ENCODE measurements around the gene SLC1A4. TPM values are rescaled to one million over a fixed set of nuclear protein-coding genes. Genes with fewer than 3 reads are reported as not detected.

SLC1A4 gene
- total and polyA plus RNA-seq, 5 donors, result 1.2 to 5.6 (median 3.6) TPM

DNA sequence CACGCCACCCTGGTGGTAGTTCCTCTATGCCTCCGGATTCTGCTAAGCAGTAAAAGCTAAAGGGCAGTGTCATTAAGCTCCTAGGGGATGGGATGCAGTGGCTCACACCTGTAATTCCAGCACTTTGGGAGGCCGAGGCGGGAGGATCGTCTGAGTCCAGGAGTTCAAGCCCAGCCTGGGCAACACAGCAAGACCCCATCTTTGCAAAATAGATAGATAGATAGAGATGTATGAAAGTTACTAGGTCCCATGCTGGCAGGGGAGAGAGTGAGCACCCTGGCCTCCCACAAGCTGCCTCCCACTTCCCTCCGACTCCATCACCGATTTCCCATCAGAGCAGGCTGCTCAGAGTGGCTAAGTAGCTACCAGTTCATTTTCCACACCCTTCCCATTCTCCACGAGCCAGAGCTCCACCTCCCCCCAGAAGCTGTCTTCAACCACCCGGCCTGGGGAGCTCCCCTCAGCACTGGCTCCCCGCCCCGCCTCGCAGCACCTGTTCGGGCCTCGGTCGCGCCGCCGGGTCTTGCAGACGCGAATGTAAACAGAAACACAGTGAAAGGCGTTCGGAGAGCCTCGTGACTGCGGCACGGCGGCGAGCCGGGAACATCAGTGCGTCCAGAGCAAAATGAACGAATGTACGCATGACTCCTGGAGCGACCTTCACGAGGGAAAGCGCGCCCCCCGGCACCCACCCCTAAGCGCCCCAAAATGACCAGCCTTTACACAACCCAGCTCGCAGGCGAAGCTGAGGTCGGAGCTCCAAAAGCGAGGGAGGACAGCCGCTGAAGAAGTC, 66.4 kb downstream of the SLC1A4 start:
- peaks cover 3% of the 10 kb centered on the region for H3K4me1 ChIP-seq (ENCODE audit: control insufficient read depth, insufficient read depth, low read length)
- DNase-seq, result peak in 1 of 3 donors; percentile 77

DNA sequence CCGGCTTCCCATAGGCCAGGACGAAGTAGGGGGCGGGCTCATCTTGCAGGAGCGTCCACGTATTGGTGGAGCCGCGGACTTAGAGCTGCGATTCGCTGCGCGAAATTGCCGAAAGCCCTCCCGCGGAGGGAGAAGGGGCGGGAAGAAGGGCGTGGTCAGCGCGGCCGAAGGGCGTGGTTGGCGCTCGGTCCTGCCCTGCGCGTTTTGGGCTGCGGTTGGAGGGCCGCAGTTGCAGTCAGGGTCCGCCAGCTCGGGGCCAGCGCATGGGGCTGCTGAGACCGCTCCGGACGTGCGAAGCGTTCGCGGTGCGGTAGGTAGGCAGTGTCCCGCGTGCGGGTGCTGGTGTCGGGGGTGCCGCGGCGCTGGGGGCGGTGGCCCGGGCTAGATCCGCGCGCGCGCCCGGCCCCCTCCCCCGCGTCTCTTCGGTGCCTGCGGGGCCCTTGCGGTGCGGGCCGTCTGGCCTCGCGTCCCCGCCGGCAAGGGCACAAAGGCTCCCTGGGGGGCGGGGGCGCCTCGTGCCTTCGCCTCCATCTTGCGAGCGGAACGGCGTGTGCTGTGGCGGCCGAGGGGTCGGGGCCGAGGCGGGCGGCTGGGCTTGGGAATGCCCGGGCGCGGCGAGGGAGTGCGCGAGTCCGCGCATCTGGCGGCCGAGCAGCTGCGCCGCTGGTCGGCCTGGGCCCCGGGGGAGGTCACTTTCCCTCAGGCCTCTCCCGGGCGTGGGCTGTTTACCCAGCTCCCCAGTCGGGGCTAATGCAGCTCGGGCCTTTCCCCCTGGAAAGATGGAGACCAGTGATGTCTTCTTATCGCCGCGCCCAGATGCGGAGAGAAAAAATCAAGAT, 67.2 kb downstream of the SLC1A4 start, which contains the start of gene CEP68:
CEP68 (plus strand) TSS at position 202 of the 839 bp plus-strand sequence. CDS start 13,029 bp downstream, outside the sequence.
- peaks cover 4% of the 10 kb centered on the region for H3K4me1 ChIP-seq (ENCODE audit: control insufficient read depth, insufficient read depth, low read length)
- H3K27ac ChIP-seq (ENCODE audit: low read length), result peak within 1 kb of the TSS; percentile 78
- peak within 1 kb of the TSS; percentile 73 for H3K4me3 ChIP-seq (ENCODE audit: low read length)
- no peaks in the 10 kb centered on the region for H3K27me3 ChIP-seq (ENCODE audit: control insufficient read depth, insufficient read depth)
- peak; percentile 97 to 99 (median 99) for DNase-seq
- peak; percentile 98 for ATAC-seq
- WGBS, result under 1% methylated on average over 99 of the region's 99 CpGs
- intact Hi-C loops (cut with DNase I), result no loop called here
- H3K9me3 ChIP-seq (ENCODE audit: control insufficient read depth, low read length), result no peaks in the 10 kb centered on the region

More for the DNA sequence above, 66.4 kb downstream of the SLC1A4 start:
- peak overlapping the region; percentile 73 for H3K4me3 ChIP-seq (ENCODE audit: low read length)
- WGBS, result 9% methylated on average over 42 of the region's 42 CpGs
- H3K9me3 ChIP-seq (ENCODE audit: control insufficient read depth, low read length), result no peaks in the 10 kb centered on the region
- peak overlapping the region; percentile 49 for H3K27ac ChIP-seq (ENCODE audit: low read length)
- intact Hi-C loops (cut with DNase I), result no loop called here
- peak; percentile 5 to 29 for ATAC-seq
- H3K27me3 ChIP-seq (ENCODE audit: control insufficient read depth, insufficient read depth), result no peaks in the 10 kb centered on the region

DNA sequence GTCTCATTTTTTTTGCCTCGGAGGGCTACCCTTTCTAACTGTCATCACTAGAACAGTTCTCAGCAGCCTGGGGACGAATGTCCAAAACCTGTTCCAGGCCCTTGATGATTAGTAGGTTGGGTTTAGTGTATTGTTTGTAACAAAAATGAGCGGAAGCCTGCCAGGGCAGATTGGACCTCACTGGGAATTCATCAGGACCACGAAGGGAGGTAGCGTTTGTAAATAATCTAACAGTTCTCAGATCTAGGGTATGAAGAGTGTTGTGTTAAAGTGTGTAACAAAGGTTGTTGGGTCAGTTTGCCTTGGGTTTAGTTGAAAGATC, 67.8 kb downstream of the SLC1A4 start:
- no peak for ATAC-seq
- no peak for DNase-seq
- H3K9me3 ChIP-seq (ENCODE audit: control insufficient read depth, low read length), result no peaks in the 10 kb centered on the region
- intact Hi-C loops (cut with DNase I), result no loop called here
- H3K4me1 ChIP-seq (ENCODE audit: control insufficient read depth, insufficient read depth, low read length), result peaks cover 8% of the 10 kb centered on the region
- no peaks in the 10 kb centered on the region for H3K27me3 ChIP-seq (ENCODE audit: control insufficient read depth, insufficient read depth)
- H3K4me3 ChIP-seq (ENCODE audit: low read length), result peak overlapping the region; percentile 68
- H3K27ac ChIP-seq (ENCODE audit: low read length), result peak overlapping the region; percentile 78
- WGBS, result 2% methylated on average over 5 of the region's 5 CpGs

DNA sequence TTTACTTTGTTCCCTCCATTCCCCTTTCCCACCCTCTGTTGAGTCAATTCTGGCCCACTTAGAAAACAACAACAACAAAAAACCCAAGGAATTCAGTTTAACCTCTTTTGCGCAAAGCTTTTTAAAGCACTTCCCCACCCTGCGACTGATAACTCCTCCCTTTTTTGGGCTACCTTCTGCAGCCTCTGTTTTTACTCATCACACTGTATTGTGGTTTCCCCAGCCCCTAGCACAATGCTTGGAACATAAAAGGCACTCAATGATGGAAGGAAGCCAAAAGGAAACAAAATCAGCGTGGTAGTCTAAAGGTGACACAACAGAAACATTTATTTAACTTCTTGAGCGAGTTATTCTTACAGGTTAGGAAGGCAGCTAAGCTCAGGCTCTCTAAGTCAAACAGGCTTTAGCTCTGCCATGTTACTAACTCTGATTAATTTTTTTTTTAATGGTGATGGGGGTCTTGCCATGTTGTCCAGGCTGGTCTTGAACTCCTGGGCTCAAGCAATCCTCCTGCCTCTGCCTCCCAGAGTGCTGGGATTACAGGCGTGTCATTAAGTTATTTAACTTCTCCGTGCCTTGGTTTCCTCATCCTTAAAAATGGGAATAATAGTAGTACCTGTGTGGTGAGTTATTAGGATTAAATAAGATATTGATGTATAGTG, 68.3 kb downstream of the SLC1A4 start:
- Histone ChIP-seq H3K4me3 (ENCODE audit: low read length) (peak overlapping the region; percentile 68), H3K27me3 (ENCODE audit: control insufficient read depth, insufficient read depth) (no peaks in the 10 kb centered on the region), H3K27ac (ENCODE audit: low read length) (no peak overlapping the region), H3K4me1 (ENCODE audit: control insufficient read depth, insufficient read depth, low read length) (peaks cover 8% of the 10 kb centered on the region), H3K9me3 (ENCODE audit: control insufficient read depth, low read length) (no peaks in the 10 kb centered on the region)
- intact Hi-C loops (cut with DNase I), result no loop called here
- DNase-seq (no peak), ATAC-seq (peak in 1 of 2 donors; percentile 8)
- 60% methylated on average over 6 of the region's 6 CpGs for WGBS

DNA sequence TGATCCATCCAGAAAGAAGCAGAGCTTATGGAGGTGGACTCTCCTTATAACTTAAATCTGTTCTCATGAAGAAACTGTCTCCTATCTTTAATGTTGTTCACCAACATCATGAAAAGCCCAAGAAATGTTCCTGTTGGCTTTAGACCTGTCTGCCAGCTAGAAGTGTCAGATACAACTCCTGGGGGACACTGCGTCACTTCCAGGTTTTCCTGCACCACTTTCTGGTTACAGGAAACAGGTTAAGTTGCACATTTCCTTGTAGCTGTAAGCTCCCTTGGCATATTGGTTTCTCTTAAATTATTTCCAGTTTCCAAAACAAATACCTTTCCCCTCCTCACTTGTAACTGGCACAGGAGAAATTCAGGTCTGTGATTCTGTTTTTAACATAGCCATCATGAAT, 69.9 kb downstream of the SLC1A4 start:
- H3K4me1 ChIP-seq (ENCODE audit: control insufficient read depth, insufficient read depth, low read length), result peaks cover 16% of the 10 kb centered on the region
- ATAC-seq (no peak), DNase-seq (peak in 1 of 3 donors; percentile 43)
- no peak overlapping the region for H3K27ac ChIP-seq (ENCODE audit: low read length)
- H3K4me3 ChIP-seq (ENCODE audit: low read length), result no peak overlapping the region
- WGBS, result 58% methylated on average over 1 of the region's 1 CpG
- no peaks in the 10 kb centered on the region for H3K27me3 ChIP-seq (ENCODE audit: control insufficient read depth, insufficient read depth)
- intact Hi-C loops (cut with DNase I), result no loop called here
- H3K9me3 ChIP-seq (ENCODE audit: control insufficient read depth, low read length), result no peaks in the 10 kb centered on the region

DNA sequence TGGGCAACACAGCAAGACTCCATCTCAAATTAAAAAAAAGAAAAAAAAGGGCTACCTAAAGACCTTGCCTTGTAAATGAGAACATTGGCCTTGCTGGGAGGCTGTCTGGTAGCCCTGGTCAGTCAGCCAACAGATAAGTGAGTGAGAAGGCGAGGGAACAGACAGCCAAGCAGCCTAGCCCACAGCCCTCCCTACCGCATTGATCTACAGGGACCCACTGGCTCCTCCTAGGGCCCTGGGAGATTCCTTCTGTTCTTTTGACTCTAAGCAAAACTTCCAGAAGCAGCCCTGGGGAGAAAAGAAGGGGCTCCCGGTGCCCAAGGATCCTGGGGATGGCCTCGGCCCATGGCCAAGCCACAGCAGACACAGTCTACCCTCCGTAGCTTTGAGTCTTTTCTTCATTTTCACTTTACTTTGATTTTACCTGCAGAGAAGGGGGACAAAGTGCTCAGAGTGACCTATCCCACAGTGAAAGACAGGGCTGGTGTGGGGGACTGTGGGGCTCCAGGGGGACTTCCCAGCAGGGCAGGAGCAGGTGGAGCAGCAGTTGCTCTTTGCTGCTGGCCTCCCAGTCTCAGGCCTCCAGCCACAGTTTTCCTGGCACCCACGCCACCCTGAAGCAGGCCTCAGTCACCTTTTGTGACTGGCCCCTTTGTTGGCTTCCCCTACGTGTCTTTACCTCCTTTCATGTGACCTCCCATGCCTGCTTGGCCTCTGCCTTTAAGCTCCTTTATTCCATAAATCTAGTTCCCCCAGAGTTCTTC, 72.1 kb downstream of the SLC1A4 start:
- intact Hi-C loops (cut with DNase I), result loop anchor here in 1 of 4 donors (10.0 kb wide), 1 partner anchor 103 kb away; no protein-coding TSS in a partner anchor
- 71% methylated on average over 7 of the region's 7 CpGs for WGBS
- ATAC-seq (no peak), DNase-seq (no peak)
- Histone ChIP-seq H3K27ac (ENCODE audit: low read length) (no peak overlapping the region), H3K4me1 (ENCODE audit: control insufficient read depth, insufficient read depth, low read length) (peaks cover 23% of the 10 kb centered on the region), H3K4me3 (ENCODE audit: low read length) (no peak overlapping the region), H3K27me3 (ENCODE audit: control insufficient read depth, insufficient read depth) (no peaks in the 10 kb centered on the region), H3K9me3 (ENCODE audit: control insufficient read depth, low read length) (no peaks in the 10 kb centered on the region)

DNA sequence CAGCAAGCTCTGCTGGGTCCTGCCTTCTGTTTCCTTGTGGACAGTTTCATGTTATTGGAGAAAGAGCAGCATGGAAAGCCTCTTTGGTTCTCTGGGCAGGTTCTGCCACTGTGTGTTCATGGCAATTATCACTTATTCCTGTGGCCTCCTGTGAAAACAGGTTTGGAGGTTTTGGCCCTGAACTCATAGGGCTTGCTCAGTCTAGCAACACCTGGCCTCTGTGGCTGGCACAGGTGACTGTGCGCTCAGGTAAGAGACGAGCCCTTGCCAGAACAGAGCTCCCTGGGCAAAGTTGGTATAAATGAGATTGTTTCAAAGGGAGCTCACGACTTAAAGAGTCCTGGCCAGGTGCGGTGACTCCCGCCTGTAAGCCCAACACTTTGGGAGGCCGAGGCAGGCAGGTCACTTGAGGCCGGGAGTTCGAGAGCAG, 72.7 kb downstream of the SLC1A4 start:
- Histone ChIP-seq H3K27me3 (ENCODE audit: control insufficient read depth, insufficient read depth) (no peaks in the 10 kb centered on the region), H3K4me1 (ENCODE audit: control insufficient read depth, insufficient read depth, low read length) (peaks cover 23% of the 10 kb centered on the region), H3K4me3 (ENCODE audit: low read length) (no peak overlapping the region), H3K9me3 (ENCODE audit: control insufficient read depth, low read length) (no peaks in the 10 kb centered on the region), H3K27ac (ENCODE audit: low read length) (no peak overlapping the region)
- ATAC-seq (no peak), DNase-seq (no peak)
- 98% methylated on average over 8 of the region's 8 CpGs for WGBS
- intact Hi-C loops (cut with DNase I), result loop anchor here in 1 of 4 donors (10.0 kb wide), 1 partner anchor 103 kb away; no protein-coding TSS in a partner anchor

DNA sequence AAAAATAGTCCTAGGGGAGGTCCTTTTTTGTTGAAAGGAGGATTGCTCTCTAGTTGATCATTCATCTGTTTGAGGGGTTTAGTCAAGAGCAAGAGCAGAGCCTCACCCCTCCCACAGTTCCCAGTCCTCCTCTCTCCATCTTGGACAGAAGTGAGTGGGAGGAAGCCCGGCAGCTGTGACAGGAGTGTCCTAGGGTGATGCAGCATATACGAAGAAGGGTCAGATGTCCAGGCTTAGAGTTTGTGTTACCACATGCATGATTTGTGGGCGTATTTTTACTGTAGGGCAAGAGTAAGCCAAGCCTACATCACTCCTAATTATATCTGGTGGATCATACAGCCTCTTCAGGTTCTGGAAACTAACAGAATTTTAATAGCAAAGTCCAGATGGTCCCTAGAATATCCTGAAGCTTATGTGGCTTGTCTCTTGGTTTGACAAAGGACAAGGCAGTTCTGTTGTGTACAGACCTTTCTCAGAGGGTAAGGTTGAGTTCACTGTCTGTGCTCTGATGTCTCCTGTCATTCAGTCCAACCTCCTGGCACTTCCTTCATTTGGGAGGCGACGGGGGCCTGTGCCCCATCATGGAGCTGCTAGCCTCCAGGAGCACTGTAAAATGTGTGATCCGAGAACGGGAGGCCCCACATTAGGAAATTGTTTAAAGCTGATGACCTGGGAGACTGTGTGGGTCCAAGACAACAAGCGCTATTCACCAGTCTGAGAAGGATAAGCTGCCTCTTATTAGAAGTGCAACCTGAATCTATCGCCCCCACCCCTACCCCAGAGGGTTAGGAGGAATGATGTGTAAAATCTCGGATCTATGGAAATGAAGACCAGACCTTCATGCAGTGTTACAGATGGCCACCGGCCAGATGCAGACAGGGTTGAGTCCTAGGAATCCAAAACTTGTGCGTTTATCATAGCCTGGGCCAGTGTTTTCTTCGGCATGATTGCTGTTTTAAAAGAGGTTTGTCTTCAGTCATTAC, 73.9 kb downstream of the SLC1A4 start:
- 43% methylated on average over 13 of the region's 13 CpGs for WGBS
- no peak overlapping the region for H3K4me3 ChIP-seq (ENCODE audit: low read length)
- H3K4me1 ChIP-seq (ENCODE audit: control insufficient read depth, insufficient read depth, low read length), result peaks cover 28% of the 10 kb centered on the region
- no peaks in the 10 kb centered on the region for H3K27me3 ChIP-seq (ENCODE audit: control insufficient read depth, insufficient read depth)
- DNase-seq, result no peak
- H3K9me3 ChIP-seq (ENCODE audit: control insufficient read depth, low read length), result no peaks in the 10 kb centered on the region
- no peak for ATAC-seq
- intact Hi-C loops (cut with DNase I), result loop anchor here in 1 of 4 donors (10.0 kb wide), 1 partner anchor 102 kb away; no protein-coding TSS in a partner anchor
- H3K27ac ChIP-seq (ENCODE audit: low read length), result no peak overlapping the region

DNA sequence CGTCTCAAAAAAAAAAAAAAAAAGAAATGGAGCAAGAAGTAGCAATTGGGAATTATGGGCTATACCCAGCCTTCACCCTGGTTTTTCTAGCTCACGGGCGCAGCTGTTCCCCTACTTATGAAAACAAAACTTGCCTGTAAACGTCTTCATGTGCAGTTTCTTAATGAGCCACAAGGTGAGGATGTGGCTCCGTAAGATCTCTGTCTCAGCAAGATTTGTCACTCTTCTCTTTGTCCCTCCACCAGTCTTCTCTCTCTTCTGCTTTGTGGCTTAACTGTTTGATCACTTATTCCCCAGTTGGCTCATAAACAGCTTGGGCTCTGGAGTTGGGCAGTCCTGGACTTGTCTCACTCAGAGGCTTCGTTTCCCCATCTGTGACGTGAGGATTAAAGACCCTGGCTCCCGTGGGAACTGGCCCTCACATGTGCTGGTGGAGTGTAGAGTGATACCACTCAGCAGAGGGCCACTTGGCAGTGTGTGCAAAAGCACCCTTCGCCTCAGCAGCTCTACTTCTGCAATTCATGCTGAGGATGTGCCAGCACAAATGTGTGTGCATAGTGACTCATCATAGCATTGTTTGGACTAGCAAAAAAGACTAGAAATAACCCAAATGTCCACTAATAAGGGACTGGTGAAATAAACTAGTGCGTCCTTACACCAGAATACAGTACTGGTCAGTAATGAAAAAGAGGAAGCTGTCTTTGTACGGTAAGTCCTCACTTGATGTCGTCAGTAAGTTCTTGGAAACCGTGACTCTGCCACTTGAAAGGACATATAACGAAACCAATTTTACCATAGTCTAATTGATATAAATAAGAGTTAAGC, 75.7 kb downstream of the SLC1A4 start:
- intact Hi-C loops (cut with DNase I), result loop anchor here in 2 of 4 donors (5.0 to 10.0 kb wide), 2 partner anchors 100 to 107 kb away; no protein-coding TSS in a partner anchor
- H3K4me1 ChIP-seq (ENCODE audit: control insufficient read depth, insufficient read depth, low read length), result peaks cover 35% of the 10 kb centered on the region
- H3K27ac ChIP-seq (ENCODE audit: low read length), result peak overlapping the region; percentile 78
- DNase-seq (peak; percentile 85 to 89 (median 85)), ATAC-seq (peak; percentile 82 to 87)
- H3K27me3 ChIP-seq (ENCODE audit: control insufficient read depth, insufficient read depth), result no peaks in the 10 kb centered on the region
- WGBS, result 30% methylated on average over 14 of the region's 14 CpGs
- H3K9me3 ChIP-seq (ENCODE audit: control insufficient read depth, low read length), result no peaks in the 10 kb centered on the region
- H3K4me3 ChIP-seq (ENCODE audit: low read length), result no peak overlapping the region

Measured in right cardiac atrium (tissue), 5 donors.